SK-N-SH (cell line): ENCODE results near the gene COL5A1. TPM values are rescaled to one million over a fixed set of nuclear protein-coding genes. Genes with fewer than 3 reads are reported as not detected.

ENCODE experiments used
- CTCF ChIA-PET: fragments of 300-600, 350-600 bp; formaldehyde crosslinking; extraction: SDS; loops from one replicate; lab custom pipeline; 2021; lab: Yijun Ruan, JAX
- POLR2A ChIA-PET: fragments of 350-600 bp; sonication (Branson Sonifier 250); formaldehyde crosslinking; extraction: SDS; loops from one replicate; lab custom pipeline; 2020; ENCODE audit warnings: antibody characterized with exemption, inconsistent platforms; lab: Yijun Ruan, JAX
- DNase-seq: peaks from one replicate; pipeline ENCODE4 v3.0.0; 2012
- H2AFZ ChIP-seq: fragments of 200-600 bp; sonication (generic); 2 replicates; pipeline ENCODE4 v1.8.1; 2016; ENCODE audit warnings: antibody characterized with exemption, mild to moderate bottlenecking, low read depth
- H3F3A ChIP-seq: fragments of 200-600 bp; sonication (generic); replicated peaks from 2 replicates; pipeline ENCODE3; 2016; ENCODE audit warnings: antibody characterized with exemption, mild to moderate bottlenecking; ENCODE audit not compliant: insufficient read depth
- H3K27ac ChIP-seq, 2 experiments: fragments of 200-500 bp in 1 of 2; fragments of 200-600 bp in 1 of 2; sonication (Bioruptor generic) in 1 of 2; sonication (generic), shearing (Covaris generic) in 1 of 2; 2 replicates each; pipeline versions ENCODE4 v1.5.1 to v1.6.1; 2014 to 2016; ENCODE audit warnings: low read depth in 2 of 2, inconsistent platforms in 1 of 2, low read length in 1 of 2, mild to moderate bottlenecking in 1 of 2, mixed read lengths in 1 of 2
- H3K27me3 ChIP-seq: fragments of 200-600 bp; sonication (generic), shearing (Covaris generic); 2 replicates; pipeline ENCODE4 v1.6.1; 2016; ENCODE audit warnings: mixed run types; ENCODE audit not compliant: insufficient read depth
- H3K36me3 ChIP-seq, 2 experiments: fragments of 200-500 bp in 1 of 2; fragments of 200-600 bp in 1 of 2; sonication (Bioruptor generic) in 1 of 2; sonication (generic) in 1 of 2; replicated peaks in 1 of 2; 2 replicates each; pipeline versions ENCODE3 to v1.5.1; 2014 to 2016; ENCODE audit warnings: low read length in 1 of 2, mild to moderate bottlenecking in 1 of 2; ENCODE audit not compliant: insufficient read depth in 2 of 2, control insufficient read depth in 1 of 2
- H3K4me1 ChIP-seq, 2 experiments: fragments of 200-500 bp in 1 of 2; fragments of 200-600 bp in 1 of 2; sonication (Bioruptor generic) in 1 of 2; sonication (generic), shearing (Covaris generic) in 1 of 2; 2 replicates each; pipeline versions ENCODE4 v1.5.1 to v1.6.1; 2014 to 2016; ENCODE audit warnings: low read depth in 1 of 2, low read length in 1 of 2, mixed run types in 1 of 2; ENCODE audit not compliant: insufficient read depth in 2 of 2, control insufficient read depth in 1 of 2
- H3K4me2 ChIP-seq: fragments of 200-600 bp; sonication (generic), shearing (Covaris generic); 2 replicates; pipeline ENCODE4 v1.6.1; 2017; ENCODE audit warnings: mixed run types
- H3K4me3 ChIP-seq, 2 experiments: fragments of 200-500 bp in 1 of 2; fragments of 200-600 bp in 1 of 2; sonication (Bioruptor generic) in 1 of 2; sonication (generic), shearing (Covaris generic) in 1 of 2; 2 replicates each; pipeline versions ENCODE4 v1.5.1 to v1.8.1; 2014 to 2016; ENCODE audit warnings: low read depth in 2 of 2, inconsistent platforms in 1 of 2, low read length in 1 of 2, mild to moderate bottlenecking in 1 of 2, mixed read lengths in 1 of 2, moderate library complexity in 1 of 2
- H3K79me2 ChIP-seq: fragments of 200-600 bp; sonication (generic); 2 replicates; pipeline ENCODE4 v1.8.1; 2017; ENCODE audit warnings: mild to moderate bottlenecking; ENCODE audit not compliant: insufficient read depth
- H3K9ac ChIP-seq: fragments of 200-600 bp; sonication (generic); 2 replicates; pipeline ENCODE4 v1.6.1; 2017; ENCODE audit warnings: mixed run types
- H3K9me2 ChIP-seq: fragments of 200-600 bp; sonication (generic); 2 replicates; pipeline ENCODE4 v1.6.1; 2017; ENCODE audit warnings: mixed run types
- H3K9me3 ChIP-seq: fragments of 200-600 bp; sonication (generic); 2 replicates; pipeline ENCODE4 v1.6.1; 2017; ENCODE audit warnings: mixed run types, mild to moderate bottlenecking, moderate library complexity
- H4K20me1 ChIP-seq: fragments of 200-600 bp; sonication (generic); 2 replicates; pipeline ENCODE4 v1.6.1; 2017; ENCODE audit warnings: mild to moderate bottlenecking, mixed run types; ENCODE audit not compliant: insufficient read depth
- EZH2phosphoT487 ChIP-seq: fragments of 200-600 bp; sonication (generic); IDR thresholded peaks from 2 replicates; pipeline ENCODE4 v1.6.1; 2017; ENCODE audit warnings: low read depth, mixed run types, mild to moderate bottlenecking, antibody characterized with exemption, moderate library complexity, borderline replicate concordance
- FOXM1 ChIP-seq: IDR thresholded peaks from 2 replicates; pipeline ENCODE4 v1.4.0; 2012; ENCODE audit warnings: low read depth, mild to moderate bottlenecking
- GATA2 ChIP-seq: sonication (generic); formaldehyde crosslinking; IDR thresholded peaks from 2 replicates; pipeline ENCODE4 v1.5.0; 2020; ENCODE audit warnings: mild to moderate bottlenecking, missing genetic modification reagents
- MEF2A ChIP-seq: IDR thresholded peaks from 2 replicates; pipeline ENCODE4 v1.4.0; 2012; ENCODE audit warnings: low read depth, borderline replicate concordance
- MXI1 ChIP-seq: IDR thresholded peaks from 2 replicates; pipeline ENCODE4 v1.6.1; 2012; ENCODE audit warnings: mild to moderate bottlenecking, low read depth, low read length, improper control_type of control experiment
- NFIC ChIP-seq: IDR thresholded peaks from 2 replicates; pipeline ENCODE4 v1.4.0; 2012; ENCODE audit warnings: borderline replicate concordance
- NRF1 ChIP-seq: IDR thresholded peaks from 2 replicates; pipeline ENCODE4 v1.6.1; 2012; ENCODE audit warnings: low read depth, mild to moderate bottlenecking, low read length
- POLR2AphosphoS5 ChIP-seq: IDR thresholded peaks from 2 replicates; pipeline ENCODE4 v1.6.1; 2012; ENCODE audit warnings: low read depth, low read length
- RCOR1 ChIP-seq: fragments of 150-350 bp; IDR thresholded peaks from 2 replicates; pipeline ENCODE4 v1.6.1; 2017; ENCODE audit warnings: antibody characterized with exemption, low read length
- RFX5 ChIP-seq: IDR thresholded peaks from 2 replicates; pipeline ENCODE4 v1.6.1; 2012; ENCODE audit warnings: mild to moderate bottlenecking, improper control_type of control experiment, low read length
- RXRA ChIP-seq: IDR thresholded peaks from 2 replicates; pipeline ENCODE4 v1.4.0; 2012; ENCODE audit warnings: low read depth, mild to moderate bottlenecking, borderline replicate concordance
- SIN3A ChIP-seq: IDR thresholded peaks from 2 replicates; pipeline ENCODE4 v1.6.1; 2012; ENCODE audit warnings: low read depth, mild to moderate bottlenecking, low read length, moderate library complexity, borderline replicate concordance
- TAF1 ChIP-seq: IDR thresholded peaks from 2 replicates; pipeline ENCODE4 v1.6.1; 2012; ENCODE audit warnings: low read depth, mild to moderate bottlenecking, low read length, moderate library complexity, borderline replicate concordance
- TEAD4 ChIP-seq: IDR thresholded peaks from 2 replicates; pipeline ENCODE4 v1.4.0; 2012; ENCODE audit warnings: mild to moderate bottlenecking, borderline replicate concordance; ENCODE audit not compliant: insufficient read depth
- YY1 ChIP-seq: IDR thresholded peaks from 2 replicates; pipeline ENCODE4 v1.4.0; 2012; ENCODE audit warnings: low read depth, mild to moderate bottlenecking
- WGBS: methylation state at CpG from one replicate; pipeline ENCODE4 v1.1.6; 2017; ENCODE audit warnings: low lambda C conversion rate; 5-methylcytosine and 5-hydroxymethylcytosine counted together
- polyA plus RNA-seq, 3 experiments: library from polyadenylated mRNA; depleted of rRNA; stranded (reverse); fragments of >200 nt; gene quantifications; 2 replicates each; pipeline ENCODE4 v1.2.3, GENCODE V29; 2012
- TF ChIP-seq, protein P1 (sequence below): IDR thresholded peaks from 2 replicates; pipeline ENCODE4 v1.4.0; 2012; ENCODE audit warnings: low read depth, borderline replicate concordance
- TF ChIP-seq, protein P2 (sequence below): IDR thresholded peaks from 2 replicates; pipeline ENCODE4; 2012
- TF ChIP-seq, protein P3 (sequence below): IDR thresholded peaks from 2 replicates; pipeline ENCODE4 v1.4.0; 2012; ENCODE audit warnings: low read depth, borderline replicate concordance

COL5A1 gene
- polyA plus RNA-seq, 1 of the 3 experiments (the other 2 are of a cell fraction), result 73.8 TPM

DNA sequence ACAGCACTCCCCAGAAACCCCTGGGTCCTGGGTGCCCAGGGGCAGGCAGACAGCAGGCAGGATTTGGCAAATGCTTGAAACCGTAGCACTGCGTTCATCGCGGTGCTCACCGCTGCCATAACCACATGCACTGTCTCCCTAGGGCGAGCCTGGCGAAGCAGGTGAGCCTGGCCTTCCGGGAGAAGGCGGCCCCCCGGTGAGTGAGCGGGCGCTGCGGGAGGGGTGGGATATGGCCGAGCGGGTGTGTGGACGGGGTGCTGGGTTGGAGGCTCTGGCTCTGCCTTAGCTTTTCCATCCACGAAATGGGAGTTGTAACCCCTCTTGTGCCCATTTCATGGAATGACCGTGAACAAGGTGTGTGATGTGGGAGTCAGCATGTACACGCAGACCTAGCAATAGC, 172.2 kb downstream of the COL5A1 start:
- POLR2A ChIA-PET, result no interaction called here
- Histone ChIP-seq H3F3A (peaks cover 21% of the 10 kb centered on the region), H3K9me2 (no peaks in the 10 kb centered on the region), H3K9me3 (no peaks in the 10 kb centered on the region), H3K4me1 (peaks cover 0 to 12% of the 10 kb centered on the region in 2 experiments; a peak in 3 of 4 replicates), H2AFZ (no peak overlapping the region), H3K79me2 (peaks cover 10% of the 10 kb centered on the region; the same call in 1 of the 2 replicates), H4K20me1 (peaks cover 9% of the 10 kb centered on the region; the same call in 1 of the 2 replicates), H3K9ac (no peak overlapping the region), H3K27me3 (no peaks in the 10 kb centered on the region), H3K4me2 (no peak overlapping the region), H3K27ac (no peak overlapping the region), H3K4me3 (no peak overlapping the region), H3K36me3 (peaks cover 63 to 87% of the 10 kb centered on the region in 2 experiments)
- 92% methylated on average over 12 of the region's 19 CpGs for WGBS
- CTCF ChIA-PET, result no interaction called here
- TF ChIP-seq RXRA (no peak), MEF2A (no peak), RFX5 (no peak), GATA2 (CRISPR knock-in tag) (no peak), RCOR1 (no peak), TAF1 (no peak), MXI1 (no peak), TEAD4 (no peak), EZH2phosphoT487 (no peak), POLR2AphosphoS5 (no peak), NFIC (no peak), FOXM1 (no peak), SIN3A (no peak), NRF1 (no peak), YY1 (no peak)
- TF ChIP-seq, protein P1, sequence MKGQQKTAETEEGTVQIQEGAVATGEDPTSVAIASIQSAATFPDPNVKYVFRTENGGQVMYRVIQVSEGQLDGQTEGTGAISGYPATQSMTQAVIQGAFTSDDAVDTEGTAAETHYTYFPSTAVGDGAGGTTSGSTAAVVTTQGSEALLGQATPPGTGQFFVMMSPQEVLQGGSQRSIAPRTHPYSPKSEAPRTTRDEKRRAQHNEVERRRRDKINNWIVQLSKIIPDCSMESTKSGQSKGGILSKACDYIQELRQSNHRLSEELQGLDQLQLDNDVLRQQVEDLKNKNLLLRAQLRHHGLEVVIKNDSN, result no peak
- TF ChIP-seq, protein P2, sequence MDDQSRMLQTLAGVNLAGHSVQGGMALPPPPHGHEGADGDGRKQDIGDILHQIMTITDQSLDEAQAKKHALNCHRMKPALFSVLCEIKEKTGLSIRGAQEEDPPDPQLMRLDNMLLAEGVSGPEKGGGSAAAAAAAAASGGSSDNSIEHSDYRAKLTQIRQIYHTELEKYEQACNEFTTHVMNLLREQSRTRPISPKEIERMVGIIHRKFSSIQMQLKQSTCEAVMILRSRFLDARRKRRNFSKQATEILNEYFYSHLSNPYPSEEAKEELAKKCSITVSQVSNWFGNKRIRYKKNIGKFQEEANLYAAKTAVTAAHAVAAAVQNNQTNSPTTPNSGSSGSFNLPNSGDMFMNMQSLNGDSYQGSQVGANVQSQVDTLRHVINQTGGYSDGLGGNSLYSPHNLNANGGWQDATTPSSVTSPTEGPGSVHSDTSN, result no peak
- TF ChIP-seq, protein P3, sequence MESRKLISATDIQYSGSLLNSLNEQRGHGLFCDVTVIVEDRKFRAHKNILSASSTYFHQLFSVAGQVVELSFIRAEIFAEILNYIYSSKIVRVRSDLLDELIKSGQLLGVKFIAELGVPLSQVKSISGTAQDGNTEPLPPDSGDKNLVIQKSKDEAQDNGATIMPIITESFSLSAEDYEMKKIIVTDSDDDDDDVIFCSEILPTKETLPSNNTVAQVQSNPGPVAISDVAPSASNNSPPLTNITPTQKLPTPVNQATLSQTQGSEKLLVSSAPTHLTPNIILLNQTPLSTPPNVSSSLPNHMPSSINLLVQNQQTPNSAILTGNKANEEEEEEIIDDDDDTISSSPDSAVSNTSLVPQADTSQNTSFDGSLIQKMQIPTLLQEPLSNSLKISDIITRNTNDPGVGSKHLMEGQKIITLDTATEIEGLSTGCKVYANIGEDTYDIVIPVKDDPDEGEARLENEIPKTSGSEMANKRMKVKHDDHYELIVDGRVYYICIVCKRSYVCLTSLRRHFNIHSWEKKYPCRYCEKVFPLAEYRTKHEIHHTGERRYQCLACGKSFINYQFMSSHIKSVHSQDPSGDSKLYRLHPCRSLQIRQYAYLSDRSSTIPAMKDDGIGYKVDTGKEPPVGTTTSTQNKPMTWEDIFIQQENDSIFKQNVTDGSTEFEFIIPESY, result no peak
- DNase-seq, result no peak
